Lower lobe of right lung (tissue), 2 donors: Measurements from ENCODE around the gene CALML5. TPM values are rescaled to one million over a fixed set of nuclear protein-coding genes. Genes with fewer than 3 reads are reported as not detected.
A peak's percentile ranks its signal among the peaks of the same experiment; 100 is the strongest.
"Not testable (repeated sequence)": the region's sequence is repeated elsewhere in the genome, so short reads cannot be mapped to it uniquely, and the experiment has no call there.

Experiments
- ATAC-seq, 2 donors: fragments of 200-7000 bp; cut with Tn5 transposase; one replicate each; pipeline ENCODE4 v1.9.1; 2020 to 2022; ENCODE audit warnings: mild to moderate bottlenecking in 2 of 2, moderate library complexity in 2 of 2
- DNase-seq: peaks from one replicate; pipeline ENCODE4 v3.0.0-alpha.2; 2020
- H3K27ac ChIP-seq: fragments of 200-600 bp; one replicate; pipeline ENCODE4 v1.8.0; 2022
- H3K27me3 ChIP-seq: fragments of 200-600 bp; one replicate; pipeline ENCODE4 v1.8.0; 2022; ENCODE audit warnings: low read depth
- H3K36me3 ChIP-seq: fragments of 200-600 bp; one replicate; pipeline ENCODE4 v1.8.0; 2022; ENCODE audit warnings: mild to moderate bottlenecking
- H3K4me1 ChIP-seq: fragments of 200-600 bp; one replicate; pipeline ENCODE4 v1.8.0; 2022
- H3K4me3 ChIP-seq: fragments of 200-600 bp; one replicate; pipeline ENCODE4 v1.8.0; 2022; ENCODE audit warnings: mild to moderate bottlenecking
- H3K9me3 ChIP-seq: fragments of 200-600 bp; one replicate; pipeline ENCODE4 v1.8.0; 2022
- CTCF ChIP-seq: fragments of 200-600 bp; IDR thresholded peaks from one replicate; pipeline ENCODE4 v1.8.0; 2022; ENCODE audit warnings: antibody characterized with exemption, mild to moderate bottlenecking
- intact Hi-C: fragments of 100-400 bp; cut with DNase I; formaldehyde crosslinking; loops from one replicate; pipeline ENCODE4 v1.11.0; 2022
- total RNA-seq: library from RNA; stranded (reverse); fragmentation: NEBNext Ultra II Directional; extraction: Animal tissue kit (Norgen Biotek cat#: 25700); gene quantifications from one replicate; pipeline ENCODE4 v1.2.1, GENCODE V29; 2021
- donor health status: DM: no; HTN: yes; CAD: no; lungs with severe emphysema.

CALML5 gene
- total RNA-seq, 1 donor from 2014 or later = not detected

GRCh38 chr10:5474642-5475041, 24.7 kb downstream of the CALML5 start:
- H3K27me3 ChIP-seq, ATAC-seq, intact Hi-C loops, DNase-seq, H3K27ac ChIP-seq, H3K36me3 ChIP-seq, H3K4me3 ChIP-seq, H3K9me3 ChIP-seq, H3K4me1 ChIP-seq: not testable (repeated sequence)

- H3K27me3 ChIP-seq = no peaks in the 10 kb centered on the region
- DNase-seq (no peak), ATAC-seq (no peak)
- H3K27ac ChIP-seq = no peak overlapping the region
- intact Hi-C loops = no loop called here
- TF ChIP-seq CTCF = no peak
- H3K4me3 ChIP-seq = no peak overlapping the region
- H3K9me3 ChIP-seq = no peaks in the 10 kb centered on the region
- H3K4me1 ChIP-seq = peaks cover 14% of the 10 kb centered on the region
- H3K36me3 ChIP-seq = no peaks in the 10 kb centered on the region
These were observed 29.2 kb downstream of the CALML5 start for GRCh38 chr10:5470062-5470751.

- Histone ChIP-seq H3K4me3 (no peak overlapping the region), H3K9me3 (no peaks in the 10 kb centered on the region), H3K27me3 (no peaks in the 10 kb centered on the region), H3K27ac (no peak overlapping the region), H3K36me3 (no peaks in the 10 kb centered on the region), H3K4me1 (peaks cover 14% of the 10 kb centered on the region)
- no peak for ATAC-seq
- DNase-seq = no peak
- no peak for TF ChIP-seq CTCF
- intact Hi-C loops = no loop called here
These were observed 29.9 kb downstream of the CALML5 start for GRCh38 chr10:5469353-5470061.

GRCh38 chr10:5468262-5469106, 30.9 kb downstream of the CALML5 start:
- Histone ChIP-seq H3K4me1 (peaks cover 14% of the 10 kb centered on the region), H3K9me3 (no peaks in the 10 kb centered on the region), H3K36me3 (no peaks in the 10 kb centered on the region), H3K27ac (no peak overlapping the region), H3K4me3 (no peak overlapping the region), H3K27me3 (no peaks in the 10 kb centered on the region)
- intact Hi-C loops = no loop called here
- no peak for ATAC-seq
- no peak for DNase-seq
- TF ChIP-seq CTCF = no peak

- Histone ChIP-seq H3K36me3 (no peaks in the 10 kb centered on the region), H3K4me1 (peaks cover 14% of the 10 kb centered on the region), H3K4me3 (no peak overlapping the region), H3K27me3 (no peaks in the 10 kb centered on the region), H3K9me3 (no peaks in the 10 kb centered on the region), H3K27ac (no peak overlapping the region)
- ATAC-seq (peak; percentile 18 to 31), DNase-seq (no peak)
- intact Hi-C loops = no loop called here
- no peak for TF ChIP-seq CTCF
These were observed 31.6 kb downstream of the CALML5 start for GRCh38 chr10:5467634-5468255.
